Thymus (tissue), 11 donors: ENCODE results near the gene UBE2G1. TPM values are rescaled to one million over a fixed set of nuclear protein-coding genes. Genes with fewer than 3 reads are reported as not detected.

Experiments used
- DNase-seq, 9 donors: peaks; one replicate each; pipeline ENCODE4 v3.0.0-alpha.2; 2013; ENCODE audit warnings: low spot score in 9 of 9, low read depth in 6 of 9, missing footprints in 1 of 9
- H3K27ac ChIP-seq, 2 donors: one replicate each; pipeline ENCODE4 v1.5.1; 2013; ENCODE audit warnings: control low read depth in 1 of 2, low read depth in 1 of 2, low read length in 1 of 2, mild to moderate bottlenecking in 1 of 2, moderate library complexity in 1 of 2
- H3K27me3 ChIP-seq, 2 donors: one replicate each; pipeline ENCODE4 v1.5.1; 2013; ENCODE audit warnings: low read length in 1 of 2; ENCODE audit not compliant: control insufficient read depth in 2 of 2, insufficient read depth in 1 of 2
- H3K36me3 ChIP-seq, 2 donors: one replicate each; pipeline ENCODE4 v1.5.1; 2013; ENCODE audit warnings: low read length in 1 of 2, mild to moderate bottlenecking in 1 of 2, moderate library complexity in 1 of 2; ENCODE audit not compliant: control insufficient read depth in 2 of 2, insufficient read depth in 2 of 2
- H3K4me1 ChIP-seq, 2 donors: one replicate each; pipeline ENCODE4 v1.5.1; 2013; ENCODE audit warnings: low read length in 2 of 2; ENCODE audit not compliant: control insufficient read depth in 2 of 2, insufficient read depth in 2 of 2
- H3K4me3 ChIP-seq, 2 donors: one replicate each; pipeline ENCODE4 v1.5.1; 2013; ENCODE audit warnings: low read length in 2 of 2, control low read depth in 1 of 2, mild to moderate bottlenecking in 1 of 2
- H3K9me3 ChIP-seq, 2 donors: one replicate each; pipeline ENCODE4 v1.5.1; 2013; ENCODE audit warnings: low read length in 1 of 2, mild to moderate bottlenecking in 1 of 2; ENCODE audit not compliant: control insufficient read depth in 2 of 2, insufficient read depth in 1 of 2
- WGBS: extraction: QIAGEN DNeasy Blood & Tissue Kit; methylation state at CpG from one replicate; pipeline ENCODE4 v1.1.7; 2013; 5-methylcytosine and 5-hydroxymethylcytosine counted together
- polyA plus RNA-seq: library from polyadenylated mRNA; stranded (reverse); fragments of 200-250 nt; gene quantifications from one replicate; pipeline ENCODE4 v1.2.3, GENCODE V29; 2013
- total RNA-seq: library from RNA; stranded (reverse); fragments of 120-200 nt; gene quantifications from one replicate; pipeline ENCODE4 v1.2.4, GENCODE V29; 2013
- donor health status: healthy.

Gene UBE2G1
- total and polyA plus RNA-seq, 2 donors, result 19.5 to 31.8 TPM

- Histone ChIP-seq H3K27me3 (no peaks in the 10 kb centered on the region), H3K4me1 (no peaks in the 10 kb centered on the region), H3K36me3 (peaks cover 36 to 44% of the 10 kb centered on the region in 2 donors), H3K4me3 (no peak overlapping the region), H3K27ac (no peak overlapping the region), H3K9me3 (no peaks in the 10 kb centered on the region)
- DNase-seq, result no peak
- 98% methylated on average over 11 of the region's 11 CpGs for WGBS
Observed at GRCh38 chr17:4241535-4241934, 124.9 kb downstream of the UBE2G1 start.

GRCh38 chr17:4236456-4236855 is 130.0 kb downstream of the UBE2G1 start:
- WGBS, result 92% methylated on average over 3 of the region's 3 CpGs
- Histone ChIP-seq H3K27me3 (no peaks in the 10 kb centered on the region), H3K36me3 (peaks cover 30 to 66% of the 10 kb centered on the region in 2 donors), H3K27ac (no peak overlapping the region), H3K9me3 (no peaks in the 10 kb centered on the region), H3K4me1 (peaks cover 0 to 7% of the 10 kb centered on the region in 2 donors), H3K4me3 (no peak overlapping the region)
- DNase-seq, result no peak

- Histone ChIP-seq H3K4me1 (peaks cover 0 to 11% of the 10 kb centered on the region in 2 donors), H3K36me3 (peaks cover 29 to 65% of the 10 kb centered on the region in 2 donors), H3K27me3 (no peaks in the 10 kb centered on the region), H3K9me3 (no peaks in the 10 kb centered on the region), H3K4me3 (no peak overlapping the region), H3K27ac (no peak overlapping the region)
- DNase-seq, result no peak
- WGBS, result 98% methylated on average over 8 of the region's 8 CpGs
Observed at GRCh38 chr17:4235372-4236279, 130.8 kb downstream of the UBE2G1 start.

- no peak overlapping the region for H3K4me3 ChIP-seq
- H3K36me3 ChIP-seq, result peaks cover 28 to 61% of the 10 kb centered on the region in 2 donors
- no peak overlapping the region for H3K27ac ChIP-seq
- no peaks in the 10 kb centered on the region for H3K27me3 ChIP-seq
- peaks cover 0 to 11% of the 10 kb centered on the region in 2 donors for H3K4me1 ChIP-seq
- no peak for DNase-seq
- H3K9me3 ChIP-seq, result no peaks in the 10 kb centered on the region
Observed at GRCh38 chr17:4234401-4234800, 132.1 kb downstream of the UBE2G1 start.

GRCh38 chr17:4233668-4234258 is 132.7 kb downstream of the UBE2G1 start:
- no peak overlapping the region for H3K27ac ChIP-seq
- DNase-seq, result no peak
- H3K4me1 ChIP-seq, result peaks cover 0 to 11% of the 10 kb centered on the region in 2 donors
- H3K4me3 ChIP-seq, result no peak overlapping the region
- WGBS, result 97% methylated on average over 7 of the region's 7 CpGs
- peaks cover 23 to 55% of the 10 kb centered on the region in 2 donors for H3K36me3 ChIP-seq
- H3K9me3 ChIP-seq, result no peaks in the 10 kb centered on the region
- no peaks in the 10 kb centered on the region for H3K27me3 ChIP-seq

GRCh38 chr17:4232168-4232813 is 134.2 kb downstream of the UBE2G1 start:
- Histone ChIP-seq H3K4me1 (peaks cover 0 to 11% of the 10 kb centered on the region in 2 donors), H3K4me3 (no peak overlapping the region), H3K27ac (peak overlapping the region in 1 of 2 donors; percentile 8), H3K36me3 (peaks cover 19 to 47% of the 10 kb centered on the region in 2 donors), H3K27me3 (no peaks in the 10 kb centered on the region), H3K9me3 (no peaks in the 10 kb centered on the region)
- WGBS, result 15% methylated on average over 4 of the region's 4 CpGs
- peak in 3 of 9 donors; percentile 9 to 55 (median 13) for DNase-seq

- Histone ChIP-seq H3K36me3 (peaks cover 22 to 43% of the 10 kb centered on the region in 2 donors), H3K27ac (peak overlapping the region in 1 of 2 donors; percentile 20), H3K9me3 (no peaks in the 10 kb centered on the region), H3K4me1 (peaks cover 0 to 11% of the 10 kb centered on the region in 2 donors), H3K27me3 (no peaks in the 10 kb centered on the region), H3K4me3 (no peak overlapping the region)
- 93% methylated on average over 8 of the region's 8 CpGs for WGBS
- peak in 1 of 9 donors; percentile 17 for DNase-seq
Observed at GRCh38 chr17:4229627-4230541, 136.6 kb downstream of the UBE2G1 start.

- no peak overlapping the region for H3K4me3 ChIP-seq
- no peak for DNase-seq
- no peaks in the 10 kb centered on the region for H3K9me3 ChIP-seq
- H3K4me1 ChIP-seq, result no peaks in the 10 kb centered on the region
- WGBS, result 98% methylated on average over 47 of the region's 47 CpGs
- no peak overlapping the region for H3K27ac ChIP-seq
- H3K36me3 ChIP-seq, result peaks cover 21 to 23% of the 10 kb centered on the region in 2 donors
- H3K27me3 ChIP-seq, result no peaks in the 10 kb centered on the region
Observed at GRCh38 chr17:4221899-4222659, 144.4 kb downstream of the UBE2G1 start.
